HAP-1 (cell line): Measurements from ENCODE around the gene MED4.

Experiments
- DNase-seq, 2 experiments: peaks; one replicate each; pipeline ENCODE4 v3.0.0-alpha.2; 2016 to 2020; ENCODE audit warnings: low spot score in 2 of 2
- H3K27me3 ChIP-seq: fragments of 250-450 bp; sonication (Bioruptor Pico); 2 replicates; pipeline ENCODE4 v1.5.1; 2020; ENCODE audit warnings: low read depth, mild to moderate bottlenecking, moderate library complexity
- H3K36me3 ChIP-seq: fragments of 250-450 bp; sonication (Bioruptor Pico); replicated peaks from 2 replicates; pipeline ENCODE4 v1.5.1; 2020; ENCODE audit warnings: mild to moderate bottlenecking
- H3K4me1 ChIP-seq: fragments of 250-450 bp; sonication (Bioruptor Pico); 2 replicates; pipeline ENCODE4 v1.5.1; 2020; ENCODE audit warnings: mild to moderate bottlenecking
- H3K4me3 ChIP-seq: fragments of 250-450 bp; sonication (Bioruptor Pico); 2 replicates; pipeline ENCODE4 v1.5.1; 2020; ENCODE audit warnings: mild to moderate bottlenecking, moderate library complexity
- H3K9me3 ChIP-seq: fragments of 250-450 bp; sonication (Bioruptor Pico); 2 replicates; pipeline ENCODE4 v1.5.1; 2020; ENCODE audit warnings: mild to moderate bottlenecking, moderate library complexity
- in situ Hi-C: fragments of 300-500 bp; cut with MboI; formaldehyde crosslinking; loops from 3 replicates; pipeline ENCODE4 v1.14.3; 2020; ENCODE audit warnings: low sequenced_read_pairs, inconsistent platforms, mixed read lengths

MED4 gene

GRCh38 chr13:48094781-48095502 is at the start of gene MED4:
Gene MED4, minus strand, starts transcription at chr13:48095104. Its CDS starts 26 bp downstream, at chr13:48095078.
- peak; percentile 84 to 96 for DNase-seq
- peak within 1 kb of the TSS; percentile 97 for H3K4me3 ChIP-seq
- H3K27me3 ChIP-seq = no peaks in the 10 kb centered on the region
- peaks cover 33% of the 10 kb centered on the region for H3K4me1 ChIP-seq
- no peaks in the 10 kb centered on the region; the same call in 1 of the 2 replicates for H3K9me3 ChIP-seq
- in situ Hi-C loops = no loop called here
- peaks cover 3% of the 10 kb centered on the region; the same call in 1 of the 2 replicates for H3K36me3 ChIP-seq

GRCh38 chr13:48144413-48145035 is 49.6 kb upstream of the MED4 start:
- Histone ChIP-seq H3K36me3 (no peaks in the 10 kb centered on the region), H3K27me3 (no peaks in the 10 kb centered on the region), H3K4me1 (no peaks in the 10 kb centered on the region), H3K9me3 (no peaks in the 10 kb centered on the region), H3K4me3 (no peak overlapping the region)
- in situ Hi-C loops = loop anchor here (25.0 kb wide), 1 partner anchor 443 kb away; no protein-coding TSS in a partner anchor
- no peak for DNase-seq

- in situ Hi-C loops = loop anchor here (25.0 kb wide), 1 partner anchor 445 kb away; no protein-coding TSS in a partner anchor
- Histone ChIP-seq H3K4me3 (no peak overlapping the region), H3K9me3 (no peaks in the 10 kb centered on the region), H3K36me3 (no peaks in the 10 kb centered on the region), H3K4me1 (no peaks in the 10 kb centered on the region), H3K27me3 (no peaks in the 10 kb centered on the region)
- no peak for DNase-seq
Observed at GRCh38 chr13:48142436-48142835, 47.5 kb upstream of the MED4 start.

GRCh38 chr13:48138270-48138669 is 43.4 kb upstream of the MED4 start:
- no peaks in the 10 kb centered on the region for H3K4me1 ChIP-seq
- no peak overlapping the region for H3K4me3 ChIP-seq
- H3K36me3 ChIP-seq = no peaks in the 10 kb centered on the region
- H3K27me3 ChIP-seq = no peaks in the 10 kb centered on the region
- no peak for DNase-seq
- in situ Hi-C loops = loop anchor here (25.0 kb wide), 1 partner anchor 449 kb away; no protein-coding TSS in a partner anchor
- no peaks in the 10 kb centered on the region for H3K9me3 ChIP-seq

GRCh38 chr13:48132961-48133360 is 38.1 kb upstream of the MED4 start:
- Histone ChIP-seq H3K36me3 (no peaks in the 10 kb centered on the region), H3K4me3 (no peak overlapping the region), H3K4me1 (no peaks in the 10 kb centered on the region), H3K27me3 (no peaks in the 10 kb centered on the region), H3K9me3 (no peaks in the 10 kb centered on the region)
- DNase-seq = no peak
- in situ Hi-C loops = loop anchor here (25.0 kb wide), 1 partner anchor 454 kb away; no protein-coding TSS in a partner anchor

GRCh38 chr13:48131533-48131932 is 36.6 kb upstream of the MED4 start:
- H3K36me3 ChIP-seq = no peaks in the 10 kb centered on the region
- DNase-seq = no peak
- H3K9me3 ChIP-seq = no peaks in the 10 kb centered on the region
- in situ Hi-C loops = loop anchor here (25.0 kb wide), 1 partner anchor 456 kb away; no protein-coding TSS in a partner anchor
- no peak overlapping the region for H3K4me3 ChIP-seq
- H3K27me3 ChIP-seq = no peaks in the 10 kb centered on the region
- peaks cover 4% of the 10 kb centered on the region for H3K4me1 ChIP-seq

GRCh38 chr13:48126944-48127830 is 32.3 kb upstream of the MED4 start:
- peak; percentile 62 to 83 for DNase-seq
- no peaks in the 10 kb centered on the region for H3K9me3 ChIP-seq
- in situ Hi-C loops = loop anchor here (10.0 to 25.0 kb wide), 2 partner anchors 108 to 460 kb away; partner anchors contain the start of gene ITM2B
- peaks cover 4% of the 10 kb centered on the region for H3K4me1 ChIP-seq
- H3K36me3 ChIP-seq = no peaks in the 10 kb centered on the region
- no peaks in the 10 kb centered on the region for H3K27me3 ChIP-seq
- no peak overlapping the region for H3K4me3 ChIP-seq

GRCh38 chr13:48125794-48126228 is 30.9 kb upstream of the MED4 start:
- H3K9me3 ChIP-seq = no peaks in the 10 kb centered on the region
- no peaks in the 10 kb centered on the region for H3K36me3 ChIP-seq
- H3K27me3 ChIP-seq = no peaks in the 10 kb centered on the region
- no peak for DNase-seq
- peaks cover 4% of the 10 kb centered on the region for H3K4me1 ChIP-seq
- no peak overlapping the region for H3K4me3 ChIP-seq
- in situ Hi-C loops = loop anchor here (10.0 to 25.0 kb wide), 2 partner anchors 109 to 461 kb away; partner anchors contain the start of gene ITM2B

GRCh38 chr13:48123812-48124211 is 28.9 kb upstream of the MED4 start:
- no peak for DNase-seq
- in situ Hi-C loops = loop anchor here (10.0 to 25.0 kb wide), 2 partner anchors 111 to 638 kb away; partner anchors contain the start of gene ITM2B
- H3K4me3 ChIP-seq = no peak overlapping the region
- H3K4me1 ChIP-seq = peaks cover 4% of the 10 kb centered on the region
- no peaks in the 10 kb centered on the region for H3K27me3 ChIP-seq
- H3K9me3 ChIP-seq = no peaks in the 10 kb centered on the region; the same call in 1 of the 2 replicates
- H3K36me3 ChIP-seq = no peaks in the 10 kb centered on the region

GRCh38 chr13:48121733-48122132 is 26.8 kb upstream of the MED4 start:
- Histone ChIP-seq H3K36me3 (no peaks in the 10 kb centered on the region), H3K9me3 (no peaks in the 10 kb centered on the region; the same call in 1 of the 2 replicates), H3K27me3 (no peaks in the 10 kb centered on the region), H3K4me1 (no peaks in the 10 kb centered on the region), H3K4me3 (no peak overlapping the region)
- DNase-seq = no peak
- in situ Hi-C loops = loop anchor here (10.0 to 25.0 kb wide), 2 partner anchors 113 to 641 kb away; partner anchors contain the start of gene ITM2B

GRCh38 chr13:48120241-48120640 is 25.3 kb upstream of the MED4 start:
- no peak overlapping the region for H3K4me3 ChIP-seq
- in situ Hi-C loops = loop anchor here (10.0 to 25.0 kb wide), 2 partner anchors 115 to 642 kb away; partner anchors contain the start of gene ITM2B

GRCh38 chr13:48118030-48118429 is 23.1 kb upstream of the MED4 start:
- Histone ChIP-seq H3K27me3 (no peaks in the 10 kb centered on the region), H3K4me1 (no peaks in the 10 kb centered on the region), H3K36me3 (no peaks in the 10 kb centered on the region), H3K4me3 (no peak overlapping the region), H3K9me3 (no peaks in the 10 kb centered on the region; the same call in 1 of the 2 replicates)
- in situ Hi-C loops = loop anchor here (25.0 kb wide), 1 partner anchor 644 kb away; no protein-coding TSS in a partner anchor
- no peak for DNase-seq

More at GRCh38 chr13:48120241-48120640, 25.3 kb upstream of the MED4 start:
- Histone ChIP-seq H3K4me1 (no peaks in the 10 kb centered on the region), H3K36me3 (no peaks in the 10 kb centered on the region), H3K27me3 (no peaks in the 10 kb centered on the region), H3K9me3 (no peaks in the 10 kb centered on the region; the same call in 1 of the 2 replicates)
- DNase-seq = no peak

GRCh38 chr13:48116808-48117207 is 21.9 kb upstream of the MED4 start:
- no peaks in the 10 kb centered on the region for H3K4me1 ChIP-seq
- no peaks in the 10 kb centered on the region for H3K27me3 ChIP-seq
- H3K4me3 ChIP-seq = no peak overlapping the region
- no peak for DNase-seq
- no peaks in the 10 kb centered on the region for H3K36me3 ChIP-seq
- no peaks in the 10 kb centered on the region; the same call in 1 of the 2 replicates for H3K9me3 ChIP-seq
- in situ Hi-C loops = loop anchor here (25.0 kb wide), 1 partner anchor 645 kb away; no protein-coding TSS in a partner anchor
